HG02884 (cell line): Measurements from ENCODE around the gene IGF1R.
"Not testable (repeated sequence)": the region's sequence is repeated elsewhere in the genome, so short reads cannot be mapped to it uniquely, and the experiment has no call there.

Source experiments
- ATAC-seq: cut with Tn5 transposase; IDR thresholded peaks from one replicate; pipeline ENCODE4 v1.9.1; 2021; ENCODE audit warnings: mild to moderate bottlenecking, moderate library complexity; ENCODE audit not compliant: unreplicated experiment

IGF1R gene

GRCh38 chr15:98954411-98954810 is 306.1 kb downstream of the IGF1R start:
- no peak for ATAC-seq

GRCh38 chr15:98955331-98955730 is 307.0 kb downstream of the IGF1R start:
- no peak for ATAC-seq

- ATAC-seq: no peak
Measured at GRCh38 chr15:98955961-98956723, 307.8 kb downstream of the IGF1R start.

GRCh38 chr15:98956796-98957553 is 308.6 kb downstream of the IGF1R start:
- ATAC-seq: no peak

- no peak for ATAC-seq
Measured at GRCh38 chr15:98957655-98958054, 309.3 kb downstream of the IGF1R start.

- ATAC-seq: no peak
Measured at GRCh38 chr15:98958076-98958475, 309.7 kb downstream of the IGF1R start.

- no peak for ATAC-seq
Measured at GRCh38 chr15:98958918-98959639, 310.7 kb downstream of the IGF1R start.

GRCh38 chr15:98959640-98960007 is 311.3 kb downstream of the IGF1R start:
- no peak for ATAC-seq

- no peak for ATAC-seq
Measured at GRCh38 chr15:98960555-98961050, 312.3 kb downstream of the IGF1R start.

GRCh38 chr15:98963444-98963843 is 315.1 kb downstream of the IGF1R start:
- no peak for ATAC-seq

- ATAC-seq: no peak
Measured at GRCh38 chr15:98964466-98965133, 316.3 kb downstream of the IGF1R start.

- not testable (repeated sequence) for ATAC-seq
Measured at GRCh38 chr15:98965134-98965491, 316.8 kb downstream of the IGF1R start.

GRCh38 chr15:98965597-98965996 is 317.3 kb downstream of the IGF1R start:
- no peak for ATAC-seq

GRCh38 chr15:98966091-98966787 is 317.9 kb downstream of the IGF1R start:
- no peak for ATAC-seq

- ATAC-seq: no peak
Measured at GRCh38 chr15:98967096-98967495, 318.8 kb downstream of the IGF1R start.

- ATAC-seq: no peak
Measured at GRCh38 chr15:98967916-98968315, 319.6 kb downstream of the IGF1R start.

- ATAC-seq: no peak
Measured at GRCh38 chr15:98968576-98968975, 320.2 kb downstream of the IGF1R start.

- no peak for ATAC-seq
Measured at GRCh38 chr15:98969126-98969735, 320.9 kb downstream of the IGF1R start.

- no peak for ATAC-seq
Measured at GRCh38 chr15:98970799-98971198, 322.5 kb downstream of the IGF1R start.

- ATAC-seq: no peak
Measured at GRCh38 chr15:98976500-98976899, 328.2 kb downstream of the IGF1R start.
